Measurements from ENCODE around the gene PRR9. TPM values are rescaled to one million over a fixed set of nuclear protein-coding genes. Genes with fewer than 3 reads are reported as not detected.

The PRR9 gene
- total RNA-seq, 1 donor = not detected

- no peak for DNase-seq (ENCODE audit: insufficient read length, low spot score, missing footprints)
- Histone ChIP-seq H3K79me2 (ENCODE audit: insufficient read depth, low read length) (no peaks in the 10 kb centered on the region), H3K9me3 (ENCODE audit: low read depth, low read length) (no peaks in the 10 kb centered on the region), H3K36me3 (ENCODE audit: insufficient read depth, low read length) (no peaks in the 10 kb centered on the region), H3K4me1 (ENCODE audit: insufficient read depth, low read length) (no peaks in the 10 kb centered on the region), H4K20me1 (ENCODE audit: insufficient read depth, low read length) (no peaks in the 10 kb centered on the region), H3K4me2 (ENCODE audit: insufficient read depth, low read length) (no peak overlapping the region), H3K27ac (ENCODE audit: low read depth, low read length) (no peak overlapping the region), H3K4me3 (ENCODE audit: insufficient read depth, low read length) (no peak overlapping the region), H2AFZ (ENCODE audit: low read length) (no peak overlapping the region), H3K27me3 (ENCODE audit: insufficient read depth, low read length) (no peaks in the 10 kb centered on the region)
- no peak for TF ChIP-seq CTCF (IDR thresholded peaks at IDR 0.05; ENCODE audit: extremely low read depth, low read depth, low read length)
Observed at GRCh38 chr1:153194331-153195050, 22.9 kb upstream of the PRR9 start.

DNA sequence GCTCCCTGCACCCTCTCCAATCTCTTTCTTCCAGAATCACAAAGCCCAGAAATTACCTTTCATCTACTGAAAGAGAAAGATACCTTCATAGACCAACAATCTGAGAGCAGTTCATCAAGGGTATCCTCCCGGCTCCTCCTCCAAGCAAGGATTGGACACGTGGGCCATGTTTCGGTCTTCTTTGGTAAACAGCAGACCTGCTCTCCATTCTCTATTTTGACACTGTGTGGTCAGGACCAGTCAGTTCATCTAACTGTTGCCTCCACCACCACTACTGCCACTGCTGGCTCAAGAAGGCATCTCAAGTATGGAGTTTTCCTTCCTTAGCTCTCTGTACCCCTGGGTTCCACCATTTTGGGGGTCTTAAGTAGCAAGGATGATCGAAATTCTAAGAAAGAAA lies 22.2 kb upstream of the PRR9 start:
- Histone ChIP-seq H3K36me3 (ENCODE audit: insufficient read depth, low read length) (no peaks in the 10 kb centered on the region), H3K4me3 (ENCODE audit: insufficient read depth, low read length) (no peak overlapping the region), H3K79me2 (ENCODE audit: insufficient read depth, low read length) (no peaks in the 10 kb centered on the region), H4K20me1 (ENCODE audit: insufficient read depth, low read length) (no peaks in the 10 kb centered on the region), H3K4me1 (ENCODE audit: insufficient read depth, low read length) (no peaks in the 10 kb centered on the region), H2AFZ (ENCODE audit: low read length) (no peak overlapping the region), H3K4me2 (ENCODE audit: insufficient read depth, low read length) (no peak overlapping the region), H3K27me3 (ENCODE audit: insufficient read depth, low read length) (no peaks in the 10 kb centered on the region), H3K27ac (ENCODE audit: low read depth, low read length) (no peak overlapping the region), H3K9me3 (ENCODE audit: low read depth, low read length) (no peaks in the 10 kb centered on the region)
- no peak for DNase-seq (ENCODE audit: insufficient read length, low spot score, missing footprints)
- no peak for TF ChIP-seq CTCF (IDR thresholded peaks at IDR 0.05; ENCODE audit: extremely low read depth, low read depth, low read length)

DNA sequence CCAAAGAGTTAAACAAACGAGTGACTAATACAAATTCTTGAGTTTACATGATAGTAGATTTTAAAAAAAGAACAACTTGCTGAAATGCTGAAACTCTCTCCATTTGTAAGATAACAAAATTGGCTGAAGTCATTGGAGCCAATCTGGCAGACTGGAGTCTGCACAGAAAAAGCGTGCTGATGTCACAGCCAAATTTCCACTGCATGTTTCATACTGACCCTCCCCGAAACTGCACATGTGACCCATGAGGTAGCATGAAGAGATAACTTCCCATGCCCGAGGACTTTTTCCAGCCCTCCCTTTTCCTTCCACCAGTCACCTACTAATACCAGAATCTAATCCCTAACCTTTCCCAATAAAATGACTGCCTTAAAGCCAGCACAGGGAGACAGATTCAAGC lies 15.4 kb upstream of the PRR9 start:
- no peak for TF ChIP-seq CTCF (IDR thresholded peaks at IDR 0.05; ENCODE audit: extremely low read depth, low read depth, low read length)
- Histone ChIP-seq H3K4me3 (ENCODE audit: insufficient read depth, low read length) (no peak overlapping the region), H3K27ac (ENCODE audit: low read depth, low read length) (no peak overlapping the region), H4K20me1 (ENCODE audit: insufficient read depth, low read length) (no peaks in the 10 kb centered on the region), H2AFZ (ENCODE audit: low read length) (no peak overlapping the region), H3K9me3 (ENCODE audit: low read depth, low read length) (no peaks in the 10 kb centered on the region), H3K4me1 (ENCODE audit: insufficient read depth, low read length) (no peaks in the 10 kb centered on the region), H3K27me3 (ENCODE audit: insufficient read depth, low read length) (no peaks in the 10 kb centered on the region), H3K36me3 (ENCODE audit: insufficient read depth, low read length) (no peaks in the 10 kb centered on the region), H3K4me2 (ENCODE audit: insufficient read depth, low read length) (no peak overlapping the region), H3K79me2 (ENCODE audit: insufficient read depth, low read length) (no peaks in the 10 kb centered on the region)
- DNase-seq (ENCODE audit: insufficient read length, low spot score, missing footprints) = no peak

GRCh38 chr1:153203130-153203529 lies 14.3 kb upstream of the PRR9 start, which contains the start of gene LELP1:
Gene LELP1 (plus strand): TSS chr1:153203430. CDS start chr1:153204708, 1,278 bp downstream.
- no peak for TF ChIP-seq CTCF (IDR thresholded peaks at IDR 0.05; ENCODE audit: extremely low read depth, low read depth, low read length)
- no peaks in the 10 kb centered on the region for H3K27me3 ChIP-seq (ENCODE audit: insufficient read depth, low read length)
- no peak within 1 kb of the TSS for H3K4me3 ChIP-seq (ENCODE audit: insufficient read depth, low read length)
- DNase-seq (ENCODE audit: insufficient read length, low spot score, missing footprints) = no peak
- H4K20me1 ChIP-seq (ENCODE audit: insufficient read depth, low read length) = no peaks in the 10 kb centered on the region
- no peak within 1 kb of the TSS for H3K4me2 ChIP-seq (ENCODE audit: insufficient read depth, low read length)
- no peaks in the 10 kb centered on the region for H3K79me2 ChIP-seq (ENCODE audit: insufficient read depth, low read length)
- H2AFZ ChIP-seq (ENCODE audit: low read length) = no peak within 1 kb of the TSS
- no peaks in the 10 kb centered on the region for H3K9me3 ChIP-seq (ENCODE audit: low read depth, low read length)
- H3K36me3 ChIP-seq (ENCODE audit: insufficient read depth, low read length) = no peaks in the 10 kb centered on the region
- no peaks in the 10 kb centered on the region for H3K4me1 ChIP-seq (ENCODE audit: insufficient read depth, low read length)
- no peak within 1 kb of the TSS for H3K27ac ChIP-seq (ENCODE audit: low read depth, low read length)
